Measurements from ENCODE around the gene SCNN1G. TPM values are rescaled to one million over a fixed set of nuclear protein-coding genes. Genes with fewer than 3 reads are reported as not detected.

The SCNN1G gene
- total RNA-seq, 2 experiments from 2014 or later = not detected

DNA sequence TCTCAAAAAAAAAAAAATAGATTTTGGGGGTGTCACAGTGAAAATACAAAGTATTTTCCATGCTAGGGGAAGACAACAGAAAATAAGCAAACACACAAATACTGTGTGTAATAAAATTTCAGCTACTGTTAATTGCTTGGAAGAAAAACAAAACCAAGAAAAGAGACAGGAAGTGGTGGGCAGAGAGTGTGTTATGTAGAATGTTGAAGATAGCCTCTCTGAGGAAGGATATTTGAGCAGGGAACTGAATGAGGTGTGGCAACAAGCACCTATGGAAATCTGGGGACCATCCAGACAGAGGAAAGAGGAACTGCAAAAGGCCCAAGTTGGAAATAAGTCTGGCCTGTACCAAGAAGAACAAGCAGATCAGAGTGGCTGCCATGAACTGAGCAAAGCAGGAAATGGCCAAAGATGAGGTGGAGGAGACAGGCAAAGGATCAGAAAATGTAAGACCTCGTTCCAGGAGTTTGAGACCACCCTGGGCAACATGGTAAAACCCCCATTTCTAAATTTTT lies 25.5 kb upstream of the SCNN1G start:
- Mint-ChIP-seq H3K4me1 (ENCODE audit: low read depth) (peaks cover 13% of the 10 kb centered on the region), H3K36me3 (ENCODE audit: low read depth) (no peaks in the 10 kb centered on the region), H3K27ac (peak overlapping the region; percentile 44), H3K4me3 (no peak overlapping the region), H3K27me3 (ENCODE audit: low read depth) (peaks cover 23% of the 10 kb centered on the region), H3K9me3 (ENCODE audit: insufficient read depth) (no peaks in the 10 kb centered on the region)
- DNase-seq = peak; percentile 20
- POLR2A ChIA-PET = interaction anchor here (0.6 kb wide), 1 partner anchor 319 kb away, joined by 3 read pairs; no protein-coding TSS in a partner anchor
- ATAC-seq = peak; percentile 19
- CTCF ChIA-PET = interaction anchor here (1.6 kb wide), 1 partner anchor 278 kb away, joined by 3 read pairs; no protein-coding TSS in a partner anchor

DNA sequence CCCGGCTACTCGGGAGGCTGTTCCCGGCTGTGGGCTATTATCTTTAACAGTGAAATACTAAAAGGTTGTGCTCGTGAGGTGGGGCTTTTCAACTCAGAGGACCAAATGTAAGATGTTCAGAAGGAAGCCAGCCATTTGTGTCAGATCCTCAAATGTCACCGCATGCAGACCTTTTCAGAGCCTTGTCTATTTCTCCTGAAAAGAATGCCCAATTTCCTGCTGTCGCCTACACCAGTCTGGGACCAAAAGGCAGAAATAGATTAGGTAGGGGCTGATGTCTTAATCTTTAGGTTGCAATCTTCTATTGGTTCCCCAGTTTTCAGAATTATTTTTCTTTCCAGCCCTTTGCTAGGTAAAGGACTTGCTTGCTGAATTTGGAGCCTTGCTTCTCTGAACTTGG lies 24.4 kb upstream of the SCNN1G start:
- Mint-ChIP-seq H3K4me3 (no peak overlapping the region), H3K27me3 (ENCODE audit: low read depth) (peaks cover 23% of the 10 kb centered on the region), H3K9me3 (ENCODE audit: insufficient read depth) (no peaks in the 10 kb centered on the region), H3K4me1 (ENCODE audit: low read depth) (peaks cover 13% of the 10 kb centered on the region), H3K36me3 (ENCODE audit: low read depth) (no peaks in the 10 kb centered on the region), H3K27ac (no peak overlapping the region)
- DNase-seq = peak; percentile 17
- ChIA-PET POLR2A (no interaction called here), CTCF (interaction anchor here (0.7 kb wide), 1 partner anchor 11 kb away, joined by 3 read pairs; no protein-coding TSS in a partner anchor)
- no peak for ATAC-seq

DNA sequence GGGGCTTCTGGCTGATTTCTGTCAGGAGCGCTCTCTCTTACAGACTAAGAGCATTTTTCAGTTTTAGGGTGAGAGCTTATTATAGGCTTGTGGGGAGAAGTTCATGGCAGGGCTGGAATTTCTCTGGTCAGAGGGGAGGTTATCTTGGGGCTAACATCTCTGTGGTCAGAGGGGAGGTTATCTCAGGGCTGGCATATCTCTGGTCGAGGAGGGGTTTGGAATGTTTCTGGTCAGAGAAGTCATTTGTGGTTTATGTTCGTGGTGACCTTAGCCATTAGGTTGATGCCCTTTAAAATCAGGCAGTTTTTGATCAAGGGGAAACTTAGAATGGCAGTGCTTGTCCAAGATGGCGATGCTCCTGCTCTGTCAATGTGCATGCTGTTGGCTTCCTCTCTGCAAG lies 22.5 kb upstream of the SCNN1G start:
- ChIA-PET POLR2A (no interaction called here), CTCF (interaction anchor here (1.5 kb wide), 1 partner anchor 275 kb away, joined by 6 read pairs; no protein-coding TSS in a partner anchor)
- Mint-ChIP-seq H3K9me3 (ENCODE audit: insufficient read depth) (no peaks in the 10 kb centered on the region), H3K27ac (no peak overlapping the region), H3K36me3 (ENCODE audit: low read depth) (no peaks in the 10 kb centered on the region), H3K4me1 (ENCODE audit: low read depth) (peaks cover 13% of the 10 kb centered on the region), H3K4me3 (no peak overlapping the region), H3K27me3 (ENCODE audit: low read depth) (peaks cover 29% of the 10 kb centered on the region)
- ATAC-seq (no peak), DNase-seq (no peak)

DNA sequence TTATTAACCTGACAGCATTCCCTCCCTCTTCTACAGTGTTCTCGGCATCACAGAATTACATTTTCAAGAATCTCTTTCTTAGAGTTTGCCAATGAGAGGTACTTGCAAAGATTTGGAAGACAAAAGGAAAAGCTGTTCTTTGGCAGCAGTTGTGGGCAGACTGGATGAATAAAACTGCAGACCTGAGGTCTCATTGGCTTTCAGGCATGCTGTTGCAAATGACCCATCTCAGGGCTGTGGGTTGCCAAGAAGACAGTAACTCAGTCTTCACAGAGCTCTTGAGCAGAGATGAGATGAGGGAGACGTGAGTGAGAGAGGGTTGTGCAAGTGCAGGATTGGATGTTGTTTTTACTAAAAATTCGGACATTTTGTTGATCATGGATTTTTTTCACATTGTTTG lies 22.0 kb upstream of the SCNN1G start:
- no peak for ATAC-seq
- CTCF ChIA-PET = interaction anchor here (1.5 kb wide), 1 partner anchor 275 kb away, joined by 6 read pairs; no protein-coding TSS in a partner anchor
- no peak overlapping the region for H3K4me3 Mint-ChIP-seq
- DNase-seq = no peak
- H3K9me3 Mint-ChIP-seq (ENCODE audit: insufficient read depth) = no peaks in the 10 kb centered on the region
- H3K27ac Mint-ChIP-seq = no peak overlapping the region
- POLR2A ChIA-PET = no interaction called here
- peaks cover 12% of the 10 kb centered on the region for H3K4me1 Mint-ChIP-seq (ENCODE audit: low read depth)
- peaks cover 33% of the 10 kb centered on the region for H3K27me3 Mint-ChIP-seq (ENCODE audit: low read depth)
- H3K36me3 Mint-ChIP-seq (ENCODE audit: low read depth) = no peaks in the 10 kb centered on the region

DNA sequence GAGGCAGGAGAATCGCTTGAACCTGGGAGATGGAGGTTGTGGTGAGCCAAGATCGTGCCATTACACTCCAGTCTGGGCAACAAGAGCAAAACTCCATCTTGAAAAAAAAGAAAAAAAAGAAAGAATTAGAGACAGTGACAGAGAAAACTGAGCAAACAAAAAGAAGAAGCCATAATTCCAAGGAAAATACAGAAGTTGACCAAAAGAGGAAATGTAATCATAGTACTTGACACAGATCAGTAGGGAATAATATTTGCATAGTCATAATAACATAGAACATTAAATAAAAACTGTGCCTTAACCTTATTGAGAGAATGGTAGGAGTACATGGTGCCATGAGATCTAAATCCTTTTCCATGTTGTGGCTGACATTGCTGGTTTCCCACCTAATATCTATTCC lies 18.6 kb upstream of the SCNN1G start:
- H3K4me1 Mint-ChIP-seq (ENCODE audit: low read depth) = no peaks in the 10 kb centered on the region
- no peaks in the 10 kb centered on the region for H3K36me3 Mint-ChIP-seq (ENCODE audit: low read depth)
- peaks cover 39% of the 10 kb centered on the region for H3K27me3 Mint-ChIP-seq (ENCODE audit: low read depth)
- no peaks in the 10 kb centered on the region for H3K9me3 Mint-ChIP-seq (ENCODE audit: insufficient read depth)
- ChIA-PET POLR2A (no interaction called here), CTCF (no interaction called here)
- H3K27ac Mint-ChIP-seq = no peak overlapping the region
- no peak for DNase-seq
- ATAC-seq = no peak
- no peak overlapping the region for H3K4me3 Mint-ChIP-seq

DNA sequence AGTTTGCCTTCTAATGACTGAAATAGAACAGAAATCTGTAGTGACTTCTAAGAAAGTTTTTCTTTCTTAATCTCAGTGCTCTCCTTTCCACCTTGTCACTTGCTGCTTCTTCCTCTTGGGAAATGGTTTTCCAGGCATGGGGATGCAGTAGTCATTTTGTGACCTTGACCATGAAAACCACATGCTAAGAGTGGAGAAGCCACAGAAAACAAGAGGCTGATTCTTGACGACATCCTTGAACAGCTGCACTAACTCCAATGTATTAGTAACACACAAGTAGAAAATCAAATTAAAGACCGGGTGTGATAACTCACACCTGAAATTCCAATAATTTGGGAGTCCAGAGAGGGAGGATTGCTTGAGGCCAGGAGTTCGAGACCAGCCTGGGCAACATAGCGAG lies 17.8 kb upstream of the SCNN1G start:
- no peak overlapping the region for H3K27ac Mint-ChIP-seq
- no peaks in the 10 kb centered on the region for H3K4me1 Mint-ChIP-seq (ENCODE audit: low read depth)
- no peak for ATAC-seq
- H3K36me3 Mint-ChIP-seq (ENCODE audit: low read depth) = no peaks in the 10 kb centered on the region
- CTCF ChIA-PET = no interaction called here
- H3K4me3 Mint-ChIP-seq = no peak overlapping the region
- no peak for DNase-seq
- H3K27me3 Mint-ChIP-seq (ENCODE audit: low read depth) = peaks cover 45% of the 10 kb centered on the region
- POLR2A ChIA-PET = no interaction called here
- H3K9me3 Mint-ChIP-seq (ENCODE audit: insufficient read depth) = no peaks in the 10 kb centered on the region

DNA sequence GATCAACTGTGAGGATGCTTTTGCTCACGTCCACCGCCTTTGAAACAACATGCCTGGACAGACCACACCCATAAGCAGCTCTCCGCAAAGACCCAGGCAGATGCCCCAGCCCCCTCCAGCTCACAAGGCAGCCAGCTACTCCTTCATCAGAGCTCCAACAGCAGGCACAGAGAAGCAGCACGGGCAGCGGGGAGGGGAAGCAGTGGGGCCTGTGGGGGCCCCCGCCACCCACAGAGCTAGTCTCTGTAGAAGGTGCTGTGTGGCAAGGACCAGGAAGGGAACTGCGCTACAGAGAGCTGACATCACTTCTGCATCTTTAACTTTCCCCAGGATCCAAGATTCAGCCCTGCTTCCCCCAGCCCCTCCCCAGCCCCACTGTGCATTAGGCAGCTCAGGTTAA lies 10.0 kb upstream of the SCNN1G start:
- DNase-seq = no peak
- POLR2A ChIA-PET = no interaction called here
- Mint-ChIP-seq H3K4me3 (no peak overlapping the region), H3K27ac (no peak overlapping the region), H3K4me1 (ENCODE audit: low read depth) (no peaks in the 10 kb centered on the region), H3K36me3 (ENCODE audit: low read depth) (no peaks in the 10 kb centered on the region), H3K27me3 (ENCODE audit: low read depth) (peaks cover 26% of the 10 kb centered on the region), H3K9me3 (ENCODE audit: insufficient read depth) (no peaks in the 10 kb centered on the region)
- ATAC-seq = no peak
- CTCF ChIA-PET = no interaction called here

DNA sequence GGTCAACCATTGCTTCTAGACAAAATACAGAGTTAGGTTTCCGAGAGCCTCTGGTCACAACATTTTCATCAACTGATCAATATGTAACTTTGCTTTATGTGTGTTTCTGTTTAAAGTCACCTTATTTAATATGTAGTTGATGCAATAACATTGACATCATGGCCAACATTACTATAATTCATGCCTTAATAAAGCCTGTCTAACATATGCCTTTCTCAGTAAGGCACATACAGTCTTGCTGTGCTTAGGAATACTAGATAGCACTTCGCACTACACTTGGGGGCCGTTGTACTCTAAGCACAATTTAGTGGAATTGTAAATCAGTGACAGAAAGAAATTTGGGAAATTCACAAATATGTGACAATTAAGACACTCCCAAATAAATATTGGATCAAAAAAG lies 9.6 kb upstream of the SCNN1G start:
- ChIA-PET POLR2A (no interaction called here), CTCF (no interaction called here)
- no peak for ATAC-seq
- no peak overlapping the region for H3K27ac Mint-ChIP-seq
- H3K4me1 Mint-ChIP-seq (ENCODE audit: low read depth) = no peaks in the 10 kb centered on the region
- H3K36me3 Mint-ChIP-seq (ENCODE audit: low read depth) = no peaks in the 10 kb centered on the region
- DNase-seq = no peak
- no peaks in the 10 kb centered on the region for H3K9me3 Mint-ChIP-seq (ENCODE audit: insufficient read depth)
- peaks cover 26% of the 10 kb centered on the region for H3K27me3 Mint-ChIP-seq (ENCODE audit: low read depth)
- no peak overlapping the region for H3K4me3 Mint-ChIP-seq

DNA sequence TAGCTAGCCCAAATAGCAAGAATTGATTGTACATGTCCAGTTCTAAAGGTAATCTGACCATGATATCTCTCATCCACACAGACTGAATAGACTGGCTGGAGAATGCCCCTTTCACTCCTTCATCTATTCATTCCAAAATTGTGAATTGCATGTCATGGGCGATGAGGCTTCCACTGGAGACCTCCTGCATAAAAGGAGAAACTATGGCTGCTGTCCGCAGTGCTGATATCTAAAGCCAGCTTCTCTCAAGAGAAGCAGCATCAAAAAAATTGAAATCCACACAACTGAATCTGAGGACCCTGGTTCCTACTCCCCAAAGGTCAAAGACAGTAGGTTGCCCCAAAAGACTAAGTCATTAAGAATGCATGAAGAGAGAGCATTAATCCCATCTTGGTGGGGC lies 7.9 kb upstream of the SCNN1G start:
- CTCF ChIA-PET = interaction anchor here (0.7 kb wide), 1 partner anchor 9 kb away, joined by 3 read pairs; no protein-coding TSS in a partner anchor
- peaks cover 22% of the 10 kb centered on the region for H3K27me3 Mint-ChIP-seq (ENCODE audit: low read depth)

DNA sequence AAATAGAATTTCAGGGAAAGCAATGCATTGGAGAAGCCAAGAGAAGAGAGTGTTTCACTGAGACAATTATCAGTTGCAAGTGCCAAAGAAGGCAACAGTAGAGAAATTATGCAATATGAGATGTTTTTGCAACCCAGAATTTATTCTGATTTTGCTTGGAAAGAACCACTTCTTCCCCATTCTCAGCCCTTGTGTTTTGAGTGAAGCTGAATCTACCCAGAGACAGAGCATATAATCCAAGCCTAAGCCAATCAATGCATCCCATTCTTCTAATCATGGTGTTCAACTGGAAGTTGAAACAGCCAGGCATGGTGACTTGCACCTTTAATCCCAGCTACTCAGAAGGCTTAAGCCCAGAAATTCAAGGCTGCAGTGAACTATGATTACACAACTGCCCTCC lies 6.9 kb upstream of the SCNN1G start:
- peaks cover 18% of the 10 kb centered on the region for H3K27me3 Mint-ChIP-seq (ENCODE audit: low read depth)
- ChIA-PET CTCF (interaction anchor here (2.2 kb wide), 1 partner anchor 260 kb away, joined by 5 read pairs; no protein-coding TSS in a partner anchor), POLR2A (no interaction called here)
- no peak overlapping the region for H3K4me3 Mint-ChIP-seq
- ATAC-seq = no peak
- H3K27ac Mint-ChIP-seq = no peak overlapping the region
- H3K36me3 Mint-ChIP-seq (ENCODE audit: low read depth) = no peaks in the 10 kb centered on the region
- DNase-seq = no peak
- no peaks in the 10 kb centered on the region for H3K4me1 Mint-ChIP-seq (ENCODE audit: low read depth)
- no peaks in the 10 kb centered on the region for H3K9me3 Mint-ChIP-seq (ENCODE audit: insufficient read depth)

More for the DNA sequence above, 7.9 kb upstream of the SCNN1G start:
- POLR2A ChIA-PET = interaction anchor here (0.6 kb wide), 1 partner anchor 9 kb away, joined by 3 read pairs; no protein-coding TSS in a partner anchor
- no peaks in the 10 kb centered on the region for H3K9me3 Mint-ChIP-seq (ENCODE audit: insufficient read depth)
- H3K4me3 Mint-ChIP-seq = no peak overlapping the region
- H3K27ac Mint-ChIP-seq = no peak overlapping the region
- ATAC-seq = no peak
- DNase-seq = no peak
- H3K36me3 Mint-ChIP-seq (ENCODE audit: low read depth) = no peaks in the 10 kb centered on the region
- H3K4me1 Mint-ChIP-seq (ENCODE audit: low read depth) = no peaks in the 10 kb centered on the region

DNA sequence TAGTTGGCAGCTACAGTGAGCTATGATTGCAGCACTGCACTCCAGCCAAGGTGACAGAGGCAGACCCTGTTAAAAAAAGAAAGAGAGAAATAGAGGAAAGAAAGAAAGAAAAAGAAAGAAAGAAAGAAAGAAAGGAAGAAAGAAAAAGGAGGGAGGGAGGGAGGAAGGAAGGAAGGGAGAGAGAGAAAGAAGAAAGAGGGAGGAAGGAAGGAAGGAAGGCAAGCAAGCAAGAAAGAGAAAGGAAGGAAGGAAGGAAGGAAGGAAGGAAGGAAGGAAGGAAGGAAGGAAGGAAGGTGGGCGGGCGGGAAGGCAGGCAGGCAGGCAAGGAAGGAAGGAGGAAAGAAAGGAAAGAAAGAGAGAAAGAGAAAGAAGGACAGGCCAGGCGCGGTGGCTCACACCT lies 1.0 kb upstream of the SCNN1G start:
- ATAC-seq (no peak), DNase-seq (no peak)
- Mint-ChIP-seq H3K9me3 (ENCODE audit: insufficient read depth) (no peaks in the 10 kb centered on the region), H3K27ac (no peak overlapping the region), H3K4me1 (ENCODE audit: low read depth) (peaks cover 9% of the 10 kb centered on the region), H3K36me3 (ENCODE audit: low read depth) (no peaks in the 10 kb centered on the region), H3K27me3 (ENCODE audit: low read depth) (peaks cover 31% of the 10 kb centered on the region), H3K4me3 (no peak overlapping the region)
- CTCF ChIA-PET = interaction anchor here (1.0 to 7.0 kb wide), 4 partner anchors 14 to 253 kb away, joined by 3 to 101 read pairs (median 4); no protein-coding TSS in a partner anchor
- POLR2A ChIA-PET = no interaction called here

DNA sequence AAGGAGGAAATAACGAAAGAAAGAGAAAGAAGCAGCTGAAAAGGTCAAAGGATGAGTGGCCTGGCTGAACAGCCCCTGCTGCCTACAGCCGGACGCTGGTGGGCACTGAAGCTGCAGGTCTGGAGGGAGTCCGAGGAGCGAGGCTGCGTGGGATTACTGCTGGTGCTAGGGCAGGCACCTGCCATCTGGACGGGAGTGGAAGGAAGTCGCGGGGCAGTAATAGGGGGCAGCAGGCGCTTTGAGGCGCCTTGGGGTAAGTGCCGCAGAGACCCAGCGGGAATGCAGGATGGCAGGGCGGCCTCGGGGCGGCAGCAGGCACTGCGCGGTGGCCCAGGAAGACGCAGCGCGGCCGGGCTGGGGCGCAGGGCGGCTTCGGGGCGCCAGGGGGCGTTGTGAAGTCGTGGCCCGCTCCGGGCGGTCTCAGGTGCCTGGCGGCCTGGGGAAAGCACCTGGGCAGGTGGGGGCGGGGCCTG lies 303 bp upstream of the SCNN1G start:
- Mint-ChIP-seq H3K4me1 (ENCODE audit: low read depth) (peaks cover 9% of the 10 kb centered on the region), H3K4me3 (peak overlapping the region; percentile 18), H3K27me3 (ENCODE audit: low read depth) (peaks cover 31% of the 10 kb centered on the region), H3K36me3 (ENCODE audit: low read depth) (no peaks in the 10 kb centered on the region), H3K9me3 (ENCODE audit: insufficient read depth) (no peaks in the 10 kb centered on the region), H3K27ac (no peak overlapping the region)
- POLR2A ChIA-PET = no interaction called here
- DNase-seq (peak; percentile 78), ATAC-seq (peak; percentile 99)
- CTCF ChIA-PET = interaction anchor here (1.0 to 7.0 kb wide), 4 partner anchors 15 to 253 kb away, joined by 3 to 101 read pairs (median 4); no protein-coding TSS in a partner anchor

DNA sequence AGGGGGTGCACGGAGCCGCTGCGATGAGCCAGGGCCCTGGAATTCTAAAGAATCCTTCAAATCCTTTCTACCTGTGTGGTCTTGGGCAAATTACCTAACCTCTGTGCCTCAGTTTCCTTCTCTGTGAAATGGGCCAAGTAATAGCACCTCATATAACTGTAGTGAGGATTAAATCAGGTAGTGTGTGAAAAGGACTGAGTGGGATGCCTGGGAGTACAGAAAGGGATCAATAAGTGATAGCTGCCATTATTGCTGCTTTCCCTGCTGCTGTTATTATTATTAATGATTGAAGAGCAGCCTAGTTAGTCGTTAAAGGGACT lies 958 bp downstream of the SCNN1G start:
- H3K4me3 Mint-ChIP-seq = no peak overlapping the region
- CTCF ChIA-PET = interaction anchor here (0.7 to 7.0 kb wide), 6 partner anchors 9 to 251 kb away, joined by 3 to 101 read pairs (median 4); partner anchors contain the start of gene USP31

More for the DNA sequence above, 958 bp downstream of the SCNN1G start:
- DNase-seq (no peak), ATAC-seq (no peak)
- POLR2A ChIA-PET = no interaction called here
- no peaks in the 10 kb centered on the region for H3K36me3 Mint-ChIP-seq (ENCODE audit: low read depth)
- peaks cover 35% of the 10 kb centered on the region for H3K27me3 Mint-ChIP-seq (ENCODE audit: low read depth)
- H3K27ac Mint-ChIP-seq = no peak overlapping the region
- H3K9me3 Mint-ChIP-seq (ENCODE audit: insufficient read depth) = no peaks in the 10 kb centered on the region
- H3K4me1 Mint-ChIP-seq (ENCODE audit: low read depth) = peaks cover 9% of the 10 kb centered on the region
